ENCODE measurements around the gene CYBC1.
"Not testable (repeated sequence)": the region's sequence is repeated elsewhere in the genome, so short reads cannot be mapped to it uniquely, and the experiment has no call there.

Gene CYBC1

DNA sequence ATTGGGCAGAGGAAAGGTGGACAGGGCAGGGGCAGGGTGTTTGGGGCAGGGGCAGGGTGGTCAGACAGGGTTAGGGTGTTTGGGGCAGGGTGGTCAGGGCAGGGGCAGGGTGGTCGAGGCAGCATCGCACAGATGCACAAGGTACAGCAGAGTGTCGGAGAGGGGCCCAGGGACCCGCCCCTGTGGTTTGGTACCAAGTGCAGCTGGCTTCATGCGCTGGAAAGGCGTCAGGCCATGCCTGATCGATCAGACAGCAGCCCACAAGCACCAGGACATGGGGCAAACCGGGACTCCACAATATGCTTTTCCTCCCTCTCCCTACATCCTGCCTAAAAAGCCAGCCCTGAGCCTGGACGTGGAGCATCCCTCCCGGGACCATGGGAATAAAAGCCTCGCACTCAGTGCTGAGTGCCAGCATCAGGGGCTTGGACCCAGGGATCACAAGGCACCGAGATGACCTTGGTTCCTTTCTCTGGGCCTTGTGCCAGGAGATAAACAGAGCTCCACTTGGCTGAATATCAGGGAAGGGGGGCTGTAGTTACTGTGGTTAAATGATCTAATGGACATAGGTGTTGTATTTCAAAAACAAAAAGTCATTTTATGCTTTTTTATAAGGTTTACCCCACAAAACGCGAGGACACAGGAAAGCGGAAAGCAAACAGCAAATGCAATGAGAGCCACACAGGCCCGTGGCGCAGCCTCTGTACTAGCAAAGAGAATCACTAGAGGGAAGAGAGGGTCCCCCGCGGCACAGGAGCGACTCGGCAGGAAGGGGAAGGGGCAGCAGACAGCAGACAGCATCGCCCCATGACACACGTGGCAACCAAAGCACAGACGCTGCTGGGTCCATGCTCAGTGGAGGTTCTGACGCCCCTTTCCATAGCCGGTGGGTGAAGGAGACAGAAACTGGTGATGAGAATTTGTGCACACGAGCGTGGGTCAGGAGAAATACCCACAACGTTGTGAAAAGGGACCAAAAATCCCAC, 37.7 kb downstream of the CYBC1 start:
- no peak overlapping the region for H3K4me3 ChIP-seq (ENCODE audit: low read depth, low read length)
- TF ChIP-seq, protein P1, sequence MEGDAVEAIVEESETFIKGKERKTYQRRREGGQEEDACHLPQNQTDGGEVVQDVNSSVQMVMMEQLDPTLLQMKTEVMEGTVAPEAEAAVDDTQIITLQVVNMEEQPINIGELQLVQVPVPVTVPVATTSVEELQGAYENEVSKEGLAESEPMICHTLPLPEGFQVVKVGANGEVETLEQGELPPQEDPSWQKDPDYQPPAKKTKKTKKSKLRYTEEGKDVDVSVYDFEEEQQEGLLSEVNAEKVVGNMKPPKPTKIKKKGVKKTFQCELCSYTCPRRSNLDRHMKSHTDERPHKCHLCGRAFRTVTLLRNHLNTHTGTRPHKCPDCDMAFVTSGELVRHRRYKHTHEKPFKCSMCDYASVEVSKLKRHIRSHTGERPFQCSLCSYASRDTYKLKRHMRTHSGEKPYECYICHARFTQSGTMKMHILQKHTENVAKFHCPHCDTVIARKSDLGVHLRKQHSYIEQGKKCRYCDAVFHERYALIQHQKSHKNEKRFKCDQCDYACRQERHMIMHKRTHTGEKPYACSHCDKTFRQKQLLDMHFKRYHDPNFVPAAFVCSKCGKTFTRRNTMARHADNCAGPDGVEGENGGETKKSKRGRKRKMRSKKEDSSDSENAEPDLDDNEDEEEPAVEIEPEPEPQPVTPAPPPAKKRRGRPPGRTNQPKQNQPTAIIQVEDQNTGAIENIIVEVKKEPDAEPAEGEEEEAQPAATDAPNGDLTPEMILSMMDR (IDR thresholded peaks at IDR 0.05; ENCODE audit: borderline replicate concordance, insufficient read depth, low read depth, low read length): no peak

DNA sequence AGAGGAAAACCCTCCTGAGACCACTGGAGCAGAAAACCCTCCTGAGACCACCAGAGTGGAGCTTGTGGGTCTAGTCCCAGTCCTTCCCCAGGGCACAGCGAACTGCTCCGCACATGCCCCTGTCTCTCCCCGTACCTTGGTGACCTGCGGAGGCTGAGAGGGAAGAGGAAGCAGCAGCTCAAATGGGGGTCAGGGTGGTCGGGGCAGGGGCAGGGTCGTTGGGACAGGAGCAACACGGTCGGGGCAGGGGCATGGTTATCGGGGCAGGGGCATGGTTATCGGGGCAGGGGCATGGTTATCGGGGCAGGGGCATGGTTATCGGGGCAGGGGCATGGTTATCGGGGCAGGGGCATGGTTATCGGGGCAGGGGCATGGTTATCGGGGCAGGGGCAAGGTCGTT, 38.5 kb downstream of the CYBC1 start:
- H3K4me3 ChIP-seq (ENCODE audit: low read depth, low read length): not testable (repeated sequence)

DNA sequence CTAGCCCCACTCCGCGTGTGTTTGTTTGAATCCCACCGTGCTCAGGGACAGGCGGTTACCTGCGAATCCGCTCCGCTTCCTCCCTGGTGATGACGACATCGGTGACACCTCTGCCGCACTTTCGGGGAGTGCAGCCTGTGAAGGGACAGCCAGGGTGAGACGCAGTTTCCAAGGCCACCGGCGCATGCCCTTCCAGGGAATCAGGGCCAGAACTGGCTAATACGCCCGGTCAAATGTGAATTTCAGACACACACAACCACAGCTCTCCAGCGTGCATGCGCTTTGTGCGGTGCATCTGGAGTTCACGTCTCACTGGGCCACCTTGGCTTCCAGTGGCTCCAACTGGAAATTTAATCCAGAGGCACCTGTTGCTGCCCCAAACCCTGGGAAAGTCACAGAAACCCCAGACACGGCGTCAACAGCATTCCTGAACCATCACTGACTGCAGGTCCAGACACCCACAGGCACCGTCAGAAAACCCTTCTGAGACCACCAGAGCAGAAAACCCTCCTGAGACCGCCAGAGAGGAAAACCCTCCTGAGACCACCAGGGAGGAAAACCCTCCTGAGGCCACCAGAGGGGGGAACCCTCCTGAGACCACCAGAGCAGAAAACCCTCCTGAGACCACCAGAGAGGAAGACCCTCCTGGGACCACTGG, 39.0 kb downstream of the CYBC1 start:
- TF ChIP-seq, protein P1 (IDR thresholded peaks at IDR 0.05; ENCODE audit: borderline replicate concordance, insufficient read depth, low read depth, low read length): no peak
- no peak overlapping the region for H3K4me3 ChIP-seq (ENCODE audit: low read depth, low read length)

DNA sequence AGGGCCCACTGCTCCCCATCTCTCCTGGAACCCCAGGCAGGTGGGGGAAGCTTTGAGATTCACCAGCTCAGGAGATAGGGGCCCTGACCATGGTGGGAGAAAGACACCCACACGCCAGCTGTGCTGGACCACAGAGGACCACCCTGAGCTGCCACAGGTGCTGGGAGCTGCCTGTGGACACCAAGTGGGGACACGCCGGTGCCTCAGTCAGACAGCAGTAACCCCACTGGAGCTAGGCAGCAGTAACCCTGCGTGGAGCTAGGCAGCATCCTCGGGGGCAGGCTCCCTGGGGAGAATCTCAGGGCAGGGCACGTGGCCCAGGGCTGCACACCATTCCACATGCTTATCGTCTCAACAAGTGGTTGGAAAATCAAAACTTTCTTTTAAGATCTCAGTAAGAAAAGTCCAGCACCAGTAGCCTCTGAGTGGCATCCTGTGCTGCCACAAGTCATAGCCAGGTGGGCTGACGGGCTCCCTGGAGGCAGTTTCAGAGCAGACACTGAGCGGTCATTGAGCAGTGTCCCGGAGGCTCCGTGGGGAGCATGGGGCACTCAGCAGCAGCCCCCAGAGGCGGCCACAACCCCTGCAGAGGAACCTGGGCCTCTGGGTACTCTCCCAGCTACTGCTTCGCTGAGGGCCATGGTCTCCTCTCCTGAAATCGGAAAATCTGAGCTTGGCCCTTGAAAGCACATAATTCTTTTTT, 40.4 kb downstream of the CYBC1 start:
- H3K4me3 ChIP-seq (ENCODE audit: low read depth, low read length): no peak overlapping the region

DNA sequence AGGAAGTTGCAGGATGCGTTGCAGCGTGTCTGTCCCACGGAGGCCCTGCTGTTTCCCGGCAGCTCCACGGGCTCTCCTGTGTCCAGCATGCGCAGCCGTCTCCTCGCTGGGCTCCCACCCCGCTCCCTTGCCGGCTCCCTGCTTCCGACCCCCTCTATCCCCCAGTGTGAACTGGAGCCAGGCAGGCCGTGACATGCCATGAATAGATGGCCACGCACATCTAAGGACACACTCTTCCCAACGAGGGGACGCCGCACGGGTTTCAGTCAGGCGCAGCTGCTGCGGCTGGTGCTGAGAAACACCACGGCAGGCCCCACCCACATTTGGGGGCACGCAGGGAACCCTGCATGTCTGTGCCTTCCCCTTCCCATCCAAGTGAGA, 41.6 kb downstream of the CYBC1 start:
- no peak overlapping the region for H3K4me3 ChIP-seq (ENCODE audit: low read depth, low read length)
- TF ChIP-seq, protein P1 (IDR thresholded peaks at IDR 0.05; ENCODE audit: borderline replicate concordance, insufficient read depth, low read depth, low read length): no peak

More for the DNA sequence above, 40.4 kb downstream of the CYBC1 start:
- TF ChIP-seq, protein P1 (IDR thresholded peaks at IDR 0.05; ENCODE audit: borderline replicate concordance, insufficient read depth, low read depth, low read length): no peak

DNA sequence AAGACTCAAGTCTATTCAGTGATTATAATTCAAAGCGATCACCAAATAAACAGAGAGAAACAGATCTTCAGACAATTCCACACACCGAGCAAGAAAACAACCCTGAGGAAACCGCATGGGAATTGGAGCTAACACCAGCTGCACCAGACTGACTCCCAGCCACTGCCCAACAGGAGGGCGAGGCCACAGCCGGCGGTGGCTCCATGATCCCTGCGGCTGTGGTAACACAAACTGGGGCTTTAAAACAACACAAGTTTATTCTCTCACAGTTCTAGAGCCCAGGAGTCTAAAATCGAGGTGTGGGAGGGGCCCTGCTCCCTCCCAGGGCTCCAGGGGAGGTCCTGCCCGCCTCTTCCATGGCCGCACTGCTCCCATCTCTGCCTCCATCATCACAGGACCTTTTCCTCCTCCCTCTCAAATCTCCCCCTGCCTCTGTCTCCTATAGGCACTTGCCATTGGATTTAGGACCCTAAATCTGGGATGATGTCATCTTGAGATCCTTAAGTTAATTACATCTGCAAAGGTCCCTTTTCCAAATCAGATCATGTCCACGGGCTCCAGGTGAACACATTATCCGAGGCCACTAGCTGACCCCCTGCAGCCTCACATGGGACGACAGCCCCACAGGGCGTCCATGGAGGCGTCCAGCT, 42.1 kb downstream of the CYBC1 start:
- TF ChIP-seq, protein P1 (IDR thresholded peaks at IDR 0.05; ENCODE audit: borderline replicate concordance, insufficient read depth, low read depth, low read length): no peak
- H3K4me3 ChIP-seq (ENCODE audit: low read depth, low read length): no peak overlapping the region

DNA sequence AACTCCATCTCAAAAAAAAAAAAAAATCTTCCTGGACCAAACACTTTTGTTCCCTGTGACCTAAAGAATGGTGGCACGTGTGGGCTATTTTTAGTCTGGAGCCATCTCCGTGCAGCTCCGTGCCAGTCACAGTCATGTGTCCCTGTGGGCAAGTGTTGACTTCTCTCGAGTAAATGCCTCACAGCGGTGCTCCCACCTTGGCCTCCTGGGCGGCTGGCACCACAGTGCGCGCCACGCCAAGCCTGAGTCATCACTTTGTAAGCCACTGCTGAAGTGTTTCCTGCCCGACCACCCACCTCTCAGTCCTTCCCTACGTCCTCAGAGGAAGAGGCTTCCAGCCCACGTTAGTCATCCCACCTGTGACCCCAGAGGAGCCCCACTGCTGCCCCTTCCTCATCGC, 43.3 kb downstream of the CYBC1 start:
- TF ChIP-seq, protein P1 (IDR thresholded peaks at IDR 0.05; ENCODE audit: borderline replicate concordance, insufficient read depth, low read depth, low read length): no peak
- no peak overlapping the region for H3K4me3 ChIP-seq (ENCODE audit: low read depth, low read length)

Measured in GM12875 (cell line).